ENCODE measurements around the gene LCN2.
"Not testable (repeated sequence)": the region's sequence is repeated elsewhere in the genome, so short reads cannot be mapped to it uniquely, and the experiment has no call there.

Gene LCN2

GRCh38 chr9:128149001-128149701 lies at the start of gene LCN2:
Gene LCN2, plus strand, starts transcription at chr9:128149453. Its CDS starts 73 bp downstream, at chr9:128149526.
- DNase-seq: no peak

GRCh38 chr9:128099932-128100491 lies 49.2 kb upstream of the LCN2 start:
- no peak for DNase-seq

- no peak for DNase-seq
Observed at GRCh38 chr9:128100581-128100980, 48.7 kb upstream of the LCN2 start.

DNA sequence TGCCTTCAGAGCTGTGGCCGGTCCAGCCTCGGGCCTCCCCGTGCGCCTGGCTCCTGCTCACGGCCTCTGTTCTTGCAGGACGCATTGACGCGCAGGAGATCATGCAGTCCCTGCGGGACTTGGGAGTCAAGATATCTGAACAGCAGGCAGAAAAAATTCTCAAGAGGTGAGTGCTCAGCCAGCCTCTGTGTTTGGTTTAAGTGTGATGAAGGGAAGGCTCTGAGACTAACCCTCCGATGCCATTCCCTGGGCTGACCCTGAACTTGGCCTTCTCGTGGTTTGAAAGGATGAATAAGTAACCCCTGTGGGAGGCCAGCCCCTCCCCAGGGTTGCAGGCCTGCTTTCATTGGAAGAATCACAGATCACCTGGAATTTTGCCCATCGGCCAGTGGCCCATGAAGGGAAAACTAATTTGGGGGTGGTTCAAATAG lies 48.0 kb upstream of the LCN2 start:
- no peak for DNase-seq

GRCh38 chr9:128101690-128102089 lies 47.6 kb upstream of the LCN2 start:
- DNase-seq: no peak

DNA sequence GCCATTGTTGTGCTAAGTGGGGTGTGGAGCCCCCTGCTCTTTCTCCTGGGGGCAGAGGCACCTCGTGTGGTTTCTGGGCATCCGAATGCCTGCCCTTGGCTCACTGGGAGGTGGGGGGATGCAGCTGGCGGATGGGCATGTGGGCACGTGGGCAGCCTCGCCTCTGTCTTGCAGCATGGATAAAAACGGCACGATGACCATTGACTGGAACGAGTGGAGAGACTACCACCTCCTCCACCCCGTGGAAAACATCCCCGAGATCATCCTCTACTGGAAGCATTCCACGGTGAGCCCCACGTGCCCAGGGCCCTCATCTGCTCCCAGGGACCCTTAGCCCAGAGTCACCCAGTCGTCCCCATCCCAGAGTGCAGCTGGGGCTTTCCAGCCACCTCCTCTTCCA lies 47.1 kb upstream of the LCN2 start:
- no peak for DNase-seq

GRCh38 chr9:128102861-128103588 lies 46.2 kb upstream of the LCN2 start:
- no peak for DNase-seq

GRCh38 chr9:128103589-128103962 lies 45.7 kb upstream of the LCN2 start:
- DNase-seq: no peak

GRCh38 chr9:128104171-128104618 lies 45.1 kb upstream of the LCN2 start:
- DNase-seq: no peak

DNA sequence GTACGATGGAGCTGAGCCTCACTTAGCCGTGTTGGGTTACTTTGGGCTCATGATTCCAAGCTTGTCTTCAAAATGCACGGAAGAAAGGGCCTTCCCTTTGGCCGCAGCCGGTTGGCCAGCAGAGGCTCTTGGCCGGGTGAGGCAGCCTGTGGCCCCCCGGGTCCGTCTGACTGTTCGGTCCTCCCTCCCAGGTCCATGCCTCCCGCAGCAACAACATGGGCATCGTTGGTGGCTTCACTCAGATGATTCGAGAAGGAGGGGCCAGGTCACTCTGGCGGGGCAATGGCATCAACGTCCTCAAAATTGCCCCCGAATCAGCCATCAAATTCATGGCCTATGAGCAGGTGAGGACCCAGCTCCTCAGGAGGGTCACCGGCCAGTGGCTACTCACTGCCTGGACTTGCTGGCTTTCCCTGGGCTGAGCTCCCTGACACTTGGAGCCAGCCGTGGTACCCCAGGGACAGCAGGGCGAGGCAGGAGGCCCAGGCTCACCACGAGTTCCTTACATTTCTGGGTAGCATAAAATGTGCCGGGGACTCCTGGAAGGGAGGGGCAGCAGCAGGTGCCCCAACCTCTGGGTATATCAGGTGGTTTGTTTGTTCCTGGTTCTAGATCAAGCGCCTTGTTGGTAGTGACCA lies 43.6 kb upstream of the LCN2 start:
- no peak for DNase-seq

DNA sequence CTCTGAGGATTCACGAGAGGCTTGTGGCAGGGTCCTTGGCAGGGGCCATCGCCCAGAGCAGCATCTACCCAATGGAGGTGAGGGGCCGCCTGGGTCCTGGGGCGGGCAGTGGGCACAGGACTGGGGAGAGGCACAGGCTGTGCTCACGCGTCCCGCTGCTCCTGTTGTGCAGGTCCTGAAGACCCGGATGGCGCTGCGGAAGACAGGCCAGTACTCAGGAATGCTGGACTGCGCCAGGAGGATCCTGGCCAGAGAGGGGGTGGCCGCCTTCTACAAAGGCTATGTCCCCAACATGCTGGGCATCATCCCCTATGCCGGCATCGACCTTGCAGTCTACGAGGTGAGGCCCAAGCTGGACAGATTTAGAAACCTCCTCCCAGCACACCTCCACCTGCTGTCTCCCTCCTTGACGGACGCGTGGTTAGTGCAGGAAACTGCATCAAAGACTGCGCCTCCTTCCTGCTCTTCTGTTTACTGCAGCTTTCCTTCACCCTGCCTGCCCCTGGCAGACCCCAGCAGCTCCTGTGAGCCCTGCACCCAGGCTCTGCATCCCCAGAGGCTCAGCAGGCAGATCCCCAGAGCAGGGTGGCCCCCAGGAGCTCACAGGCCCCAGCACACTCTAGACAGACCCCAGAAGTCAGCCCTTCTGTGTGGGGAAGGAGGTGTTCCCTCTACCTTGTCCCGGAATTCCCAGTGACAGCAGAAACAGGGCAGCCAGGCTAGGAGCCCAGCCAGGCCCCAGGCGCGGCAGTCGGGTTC lies 42.9 kb upstream of the LCN2 start:
- no peak for DNase-seq

DNA sequence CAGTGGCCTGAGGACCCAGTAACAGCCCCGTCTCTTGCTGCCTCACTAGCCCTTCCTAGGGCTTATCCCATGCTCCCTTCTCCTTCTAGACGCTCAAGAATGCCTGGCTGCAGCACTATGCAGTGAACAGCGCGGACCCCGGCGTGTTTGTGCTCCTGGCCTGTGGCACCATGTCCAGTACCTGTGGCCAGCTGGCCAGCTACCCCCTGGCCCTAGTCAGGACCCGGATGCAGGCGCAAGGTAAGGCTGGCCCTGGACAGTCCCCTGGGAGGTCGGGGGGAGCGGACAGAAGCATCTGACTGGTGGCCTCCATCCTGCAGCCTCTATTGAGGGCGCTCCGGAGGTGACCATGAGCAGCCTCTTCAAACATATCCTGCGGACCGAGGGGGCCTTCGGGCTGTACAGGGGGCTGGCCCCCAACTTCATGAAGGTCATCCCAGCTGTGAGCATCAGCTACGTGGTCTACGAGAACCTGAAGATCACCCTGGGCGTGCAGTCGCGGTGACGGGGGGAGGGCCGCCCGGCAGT lies 42.2 kb upstream of the LCN2 start:
- no peak for DNase-seq

DNA sequence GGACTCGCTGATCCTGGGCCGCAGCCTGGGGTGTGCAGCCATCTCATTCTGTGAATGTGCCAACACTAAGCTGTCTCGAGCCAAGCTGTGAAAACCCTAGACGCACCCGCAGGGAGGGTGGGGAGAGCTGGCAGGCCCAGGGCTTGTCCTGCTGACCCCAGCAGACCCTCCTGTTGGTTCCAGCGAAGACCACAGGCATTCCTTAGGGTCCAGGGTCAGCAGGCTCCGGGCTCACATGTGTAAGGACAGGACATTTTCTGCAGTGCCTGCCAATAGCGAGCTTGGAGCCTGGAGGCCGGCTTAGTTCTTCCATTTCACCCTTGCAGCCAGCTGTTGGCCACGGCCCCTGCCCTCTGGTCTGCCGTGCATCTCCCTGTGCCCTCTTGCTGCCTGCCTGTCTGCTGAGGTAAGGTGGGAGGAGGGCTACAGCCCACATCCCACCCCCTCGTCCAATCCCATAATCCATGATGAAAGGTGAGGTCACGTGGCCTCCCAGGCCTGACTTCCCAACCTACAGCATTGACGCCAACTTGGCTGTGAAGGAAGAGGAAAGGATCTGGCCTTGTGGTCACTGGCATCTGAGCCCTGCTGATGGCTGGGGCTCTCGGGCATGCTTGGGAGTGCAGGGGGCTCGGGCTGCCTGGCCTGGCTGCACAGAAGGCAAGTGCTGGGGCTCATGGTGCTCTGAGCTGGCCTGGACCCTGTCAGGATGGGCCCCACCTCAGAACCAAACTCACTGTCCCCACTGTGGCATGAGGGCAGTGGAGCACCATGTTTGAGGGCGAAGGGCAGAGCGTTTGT lies 41.6 kb upstream of the LCN2 start:
- no peak for DNase-seq

DNA sequence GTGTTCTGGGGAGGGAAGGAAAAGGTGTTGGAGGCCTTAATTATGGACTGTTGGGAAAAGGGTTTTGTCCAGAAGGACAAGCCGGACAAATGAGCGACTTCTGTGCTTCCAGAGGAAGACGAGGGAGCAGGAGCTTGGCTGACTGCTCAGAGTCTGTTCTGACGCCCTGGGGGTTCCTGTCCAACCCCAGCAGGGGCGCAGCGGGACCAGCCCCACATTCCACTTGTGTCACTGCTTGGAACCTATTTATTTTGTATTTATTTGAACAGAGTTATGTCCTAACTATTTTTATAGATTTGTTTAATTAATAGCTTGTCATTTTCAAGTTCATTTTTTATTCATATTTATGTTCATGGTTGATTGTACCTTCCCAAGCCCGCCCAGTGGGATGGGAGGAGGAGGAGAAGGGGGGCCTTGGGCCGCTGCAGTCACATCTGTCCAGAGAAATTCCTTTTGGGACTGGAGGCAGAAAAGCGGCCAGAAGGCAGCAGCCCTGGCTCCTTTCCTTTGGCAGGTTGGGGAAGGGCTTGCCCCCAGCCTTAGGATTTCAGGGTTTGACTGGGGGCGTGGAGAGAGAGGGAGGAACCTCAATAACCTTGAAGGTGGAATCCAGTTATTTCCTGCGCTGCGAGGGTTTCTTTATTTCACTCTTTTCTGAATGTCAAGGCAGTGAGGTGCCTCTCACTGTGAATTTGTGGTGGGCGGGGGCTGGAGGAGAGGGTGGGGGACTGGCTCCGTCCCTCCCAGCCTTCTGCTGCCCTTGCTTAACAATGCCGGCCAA lies 40.8 kb upstream of the LCN2 start:
- no peak for DNase-seq

DNA sequence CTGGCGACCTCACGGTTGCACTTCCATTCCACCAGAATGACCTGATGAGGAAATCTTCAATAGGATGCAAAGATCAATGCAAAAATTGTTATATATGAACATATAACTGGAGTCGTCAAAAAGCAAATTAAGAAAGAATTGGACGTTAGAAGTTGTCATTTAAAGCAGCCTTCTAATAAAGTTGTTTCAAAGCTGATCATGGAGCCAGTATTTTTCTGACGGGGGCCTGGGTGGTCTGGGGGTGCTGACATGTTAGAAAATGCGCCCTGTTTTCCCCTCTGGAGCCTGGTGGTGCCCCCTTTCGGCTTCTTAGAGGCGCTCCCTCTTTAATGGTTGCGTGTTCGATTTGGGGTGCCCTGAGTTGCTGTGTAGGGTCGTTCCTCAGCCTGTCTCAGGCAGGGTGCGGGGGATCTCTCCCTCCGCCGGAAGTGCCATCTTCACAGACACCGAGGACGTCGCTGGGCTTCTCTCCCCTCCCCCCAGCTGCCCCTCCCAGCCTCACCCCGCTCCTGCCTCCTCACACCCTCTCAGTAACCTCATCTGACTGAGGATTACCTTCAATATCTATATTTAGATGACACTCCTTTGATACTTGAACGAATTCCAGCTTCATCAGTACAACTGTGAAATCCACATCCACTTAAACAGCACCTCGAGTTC lies 40.1 kb upstream of the LCN2 start:
- no peak for DNase-seq

- DNase-seq: not testable (repeated sequence)
Observed at GRCh38 chr9:128111726-128112125, 37.5 kb upstream of the LCN2 start.

DNA sequence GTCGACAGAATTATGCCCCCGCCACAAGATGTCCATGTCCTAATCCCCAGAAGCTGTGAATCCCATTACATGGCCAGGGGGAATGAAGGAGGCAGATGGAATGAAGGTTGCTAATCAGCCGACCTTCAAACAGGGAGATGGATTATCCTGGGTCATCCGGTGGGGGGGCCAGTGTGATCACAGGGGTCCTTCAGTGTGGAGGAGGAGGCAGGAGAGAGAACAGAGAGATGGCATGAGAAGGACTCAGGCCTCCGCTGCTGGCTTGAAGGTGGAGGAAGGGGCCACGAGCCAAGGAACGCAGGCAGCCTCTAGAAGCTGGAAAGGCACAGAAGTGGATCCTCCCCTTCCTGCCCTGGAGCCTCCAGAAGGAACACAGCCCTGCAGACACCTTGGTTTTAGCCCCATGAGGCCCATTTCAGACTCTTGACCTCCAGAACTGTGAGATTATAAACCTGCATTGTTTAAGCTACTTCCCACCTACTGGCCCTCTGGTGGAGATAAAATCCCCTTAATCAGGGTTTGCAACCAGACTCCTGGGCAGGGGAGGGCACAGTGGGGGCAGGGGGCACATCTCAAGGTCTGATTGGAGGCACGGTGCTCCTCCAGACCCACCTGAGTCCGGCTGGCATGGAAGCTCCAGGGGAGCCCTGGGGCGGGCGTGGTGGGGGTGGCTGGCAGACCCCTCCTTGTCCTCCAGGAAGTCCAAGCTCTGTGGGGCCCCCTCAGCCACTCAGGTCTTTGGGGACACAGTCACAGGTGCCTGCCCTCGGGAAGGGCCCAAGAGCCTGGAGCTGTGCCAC lies 35.5 kb upstream of the LCN2 start:
- no peak for DNase-seq

DNA sequence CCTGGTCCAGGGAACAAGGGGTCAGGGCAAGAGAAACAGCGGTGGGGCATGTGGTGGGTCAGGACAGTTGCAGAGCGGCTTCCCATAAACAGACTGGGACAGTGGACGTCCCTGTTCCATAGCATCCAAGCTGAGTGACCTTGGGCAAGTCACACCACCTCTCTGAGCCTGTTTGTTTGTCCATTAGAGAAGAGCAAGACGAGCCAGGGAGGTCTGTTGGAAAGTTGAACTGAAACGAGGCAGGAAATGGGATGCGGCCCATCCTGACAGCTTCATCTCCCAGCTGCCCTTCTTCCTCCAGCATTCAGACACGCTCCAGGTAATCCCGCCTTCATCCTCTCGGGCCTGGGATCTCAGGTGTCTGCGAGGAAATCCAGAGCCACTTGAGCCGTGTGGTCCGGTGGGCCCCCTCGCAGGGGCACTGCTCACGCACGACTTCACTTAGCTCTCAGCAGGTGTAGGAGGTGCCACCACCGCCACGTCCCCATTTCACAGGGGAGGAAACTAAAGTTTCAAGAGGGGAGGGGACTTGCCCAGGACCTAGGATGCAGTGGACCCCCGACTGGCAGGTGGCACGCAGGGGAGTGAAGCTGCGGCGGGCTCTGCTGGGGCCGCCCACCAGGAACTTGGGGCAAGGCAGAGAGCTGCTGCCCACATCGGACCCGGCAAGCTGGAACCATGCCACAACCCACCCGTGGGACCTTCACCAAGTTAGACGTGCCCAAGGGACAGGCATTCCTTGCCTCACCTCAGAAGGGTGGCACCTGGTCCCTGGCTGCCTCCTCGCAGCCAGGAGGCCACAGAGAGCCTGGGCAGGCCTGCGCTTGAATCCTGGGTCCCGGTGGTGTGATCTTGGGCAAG lies 34.7 kb upstream of the LCN2 start:
- DNase-seq: no peak
